PFSK-1 (cell line): ENCODE data around the gene KRT6C.

Source experiments
- POLR2AphosphoS5 ChIP-seq: IDR thresholded peaks from 2 replicates; pipeline ENCODE4 v1.6.1; 2012; ENCODE audit warnings: low read depth, mild to moderate bottlenecking, control low read depth, low read length, moderate library complexity
- TAF1 ChIP-seq: IDR thresholded peaks from 2 replicates; pipeline ENCODE4 v1.6.1; 2012; ENCODE audit warnings: low read length, control low read depth, borderline replicate concordance; ENCODE audit not compliant: insufficient read depth

DNA sequence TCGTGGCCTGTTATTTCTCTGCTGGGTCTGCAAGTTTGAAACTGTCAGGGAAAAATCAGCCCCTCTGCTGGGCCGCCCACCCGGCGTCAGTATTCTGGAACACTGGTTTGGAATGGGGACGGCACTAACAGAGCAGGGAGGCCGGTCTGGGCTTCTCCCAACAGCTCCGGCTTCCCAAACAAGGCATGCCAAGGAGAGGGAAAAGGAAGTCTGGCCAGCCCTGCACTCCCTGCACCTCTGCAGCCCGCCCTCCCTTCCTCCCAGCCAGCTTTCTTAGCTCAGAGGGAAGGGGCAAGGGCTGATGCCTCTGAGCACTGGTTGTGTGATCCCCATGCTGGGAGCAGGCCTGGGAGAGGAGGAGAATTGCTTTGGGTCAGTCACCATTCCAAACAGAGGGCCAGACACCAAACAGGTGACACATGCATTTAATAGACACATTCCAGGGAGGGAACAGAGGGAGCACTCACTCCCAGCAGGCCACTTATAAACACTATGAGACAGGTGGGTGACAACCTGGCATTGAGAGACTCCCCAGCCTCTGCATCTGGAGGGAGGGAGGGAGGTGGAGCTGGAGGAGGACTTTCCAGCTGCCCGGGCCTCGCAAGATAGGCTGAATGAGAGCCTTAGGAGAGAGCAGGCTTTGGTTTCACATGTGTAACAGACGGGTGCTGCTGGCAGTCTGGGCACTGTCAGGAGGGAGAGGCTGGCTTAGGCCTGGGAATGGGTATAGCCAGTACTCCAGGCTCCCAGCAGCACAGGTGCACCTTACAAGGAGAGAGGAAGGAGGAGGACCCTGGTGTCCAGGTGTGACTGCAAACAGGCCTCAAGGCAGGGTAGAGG is 49.7 kb downstream of the KRT6C start:
- TF ChIP-seq POLR2AphosphoS5 (no peak), TAF1 (no peak)
